ENCODE data around the gene ATP6V1A.

The ATP6V1A gene

DNA sequence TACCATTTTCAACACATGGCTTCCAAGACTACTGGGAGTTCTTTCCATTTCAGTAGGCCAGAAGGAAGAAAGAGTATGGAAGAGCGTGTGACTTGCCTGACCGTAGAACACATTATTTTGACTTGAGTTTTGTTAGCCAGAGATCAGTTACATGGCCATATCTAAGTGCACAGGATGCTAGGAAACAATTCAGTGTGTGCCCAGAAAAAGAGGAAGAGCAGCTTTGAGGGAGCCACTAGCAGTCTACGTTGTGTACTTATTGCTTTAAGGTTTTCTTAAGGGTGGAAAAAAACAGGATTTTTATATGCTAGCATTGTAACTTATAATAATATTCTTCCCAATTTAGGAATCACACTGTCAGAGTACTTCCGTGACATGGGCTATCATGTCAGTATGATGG lies 47.7 kb downstream of the ATP6V1A start:
- no peaks in the 10 kb centered on the region for H3K4me1 ChIP-seq (ENCODE audit: control insufficient read depth, low read depth, low read length)
- no peak overlapping the region for H3K4me3 ChIP-seq (ENCODE audit: low read length)
- no peaks in the 10 kb centered on the region for H3K27me3 ChIP-seq (ENCODE audit: control insufficient read depth, insufficient read depth, low read length)
- H3K36me3 ChIP-seq (ENCODE audit: control insufficient read depth, low read depth, low read length) = peaks cover 12% of the 10 kb centered on the region
- H3K27ac ChIP-seq (ENCODE audit: low read length) = no peak overlapping the region
- H3K9ac ChIP-seq (ENCODE audit: low read length) = no peak overlapping the region
- H3K9me3 ChIP-seq (ENCODE audit: control insufficient read depth, low read depth, low read length) = no peaks in the 10 kb centered on the region

DNA sequence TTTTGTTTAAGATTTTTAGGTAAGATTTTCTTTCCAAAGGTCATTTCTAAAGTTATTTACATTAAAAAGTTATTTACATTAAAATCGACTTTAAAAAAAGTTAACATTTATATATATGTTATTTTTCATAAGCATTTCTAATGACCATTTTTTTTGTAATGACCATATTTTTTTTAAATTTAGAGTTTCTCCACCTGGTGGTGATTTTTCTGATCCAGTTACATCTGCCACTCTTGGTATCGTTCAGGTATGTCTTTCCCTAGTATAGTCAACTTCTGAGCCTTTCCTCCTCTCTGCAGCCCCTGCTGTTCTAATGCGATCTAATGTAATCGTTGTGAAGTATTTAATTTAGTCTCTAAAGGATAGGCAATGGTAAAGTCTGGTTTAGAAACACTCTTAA lies 48.9 kb downstream of the ATP6V1A start:
- H3K27ac ChIP-seq (ENCODE audit: low read length) = no peak overlapping the region
- H3K4me3 ChIP-seq (ENCODE audit: low read length) = no peak overlapping the region
- no peaks in the 10 kb centered on the region for H3K27me3 ChIP-seq (ENCODE audit: control insufficient read depth, insufficient read depth, low read length)
- H3K9ac ChIP-seq (ENCODE audit: low read length) = no peak overlapping the region
- H3K9me3 ChIP-seq (ENCODE audit: control insufficient read depth, low read depth, low read length) = no peaks in the 10 kb centered on the region
- H3K4me1 ChIP-seq (ENCODE audit: control insufficient read depth, low read depth, low read length) = no peaks in the 10 kb centered on the region
- peaks cover 18% of the 10 kb centered on the region for H3K36me3 ChIP-seq (ENCODE audit: control insufficient read depth, low read depth, low read length)

DNA sequence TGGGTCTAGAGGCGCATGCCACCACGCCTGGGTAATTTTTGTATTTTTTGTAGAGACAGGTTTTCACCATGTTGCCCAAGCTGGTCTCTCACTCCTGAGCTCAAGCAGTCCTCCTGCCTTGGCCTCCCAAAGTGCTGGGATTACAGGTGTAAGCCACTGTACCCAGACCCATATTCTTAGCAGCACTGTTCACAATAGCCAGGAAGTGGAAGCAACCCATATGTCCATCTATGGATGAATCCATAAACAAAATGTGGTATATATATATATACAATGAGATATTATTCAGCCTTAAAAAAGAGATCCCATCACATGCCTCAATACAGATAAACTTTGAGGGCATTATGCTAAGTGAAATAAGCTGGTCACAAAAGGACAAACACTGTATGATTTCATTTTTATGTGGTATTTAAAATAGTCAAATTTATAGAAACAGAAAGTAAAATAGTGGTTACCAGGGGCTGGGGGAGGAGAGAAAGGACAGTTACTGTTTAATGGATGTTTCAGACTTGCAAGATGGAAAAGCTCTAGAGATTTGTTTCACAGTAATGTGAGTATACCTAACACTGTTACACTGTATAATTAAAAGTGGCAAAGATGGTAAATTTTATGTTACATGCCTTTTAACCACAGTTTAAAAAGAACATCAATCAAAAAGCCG lies 56.1 kb downstream of the ATP6V1A start:
- Histone ChIP-seq H3K4me3 (ENCODE audit: low read length) (no peak overlapping the region), H3K4me1 (ENCODE audit: control insufficient read depth, low read depth, low read length) (no peaks in the 10 kb centered on the region), H3K27ac (ENCODE audit: low read length) (no peak overlapping the region), H3K9me3 (ENCODE audit: control insufficient read depth, low read depth, low read length) (no peaks in the 10 kb centered on the region), H3K27me3 (ENCODE audit: control insufficient read depth, insufficient read depth, low read length) (no peaks in the 10 kb centered on the region), H3K36me3 (ENCODE audit: control insufficient read depth, low read depth, low read length) (peaks cover 49% of the 10 kb centered on the region), H3K9ac (ENCODE audit: low read length) (no peak overlapping the region)

DNA sequence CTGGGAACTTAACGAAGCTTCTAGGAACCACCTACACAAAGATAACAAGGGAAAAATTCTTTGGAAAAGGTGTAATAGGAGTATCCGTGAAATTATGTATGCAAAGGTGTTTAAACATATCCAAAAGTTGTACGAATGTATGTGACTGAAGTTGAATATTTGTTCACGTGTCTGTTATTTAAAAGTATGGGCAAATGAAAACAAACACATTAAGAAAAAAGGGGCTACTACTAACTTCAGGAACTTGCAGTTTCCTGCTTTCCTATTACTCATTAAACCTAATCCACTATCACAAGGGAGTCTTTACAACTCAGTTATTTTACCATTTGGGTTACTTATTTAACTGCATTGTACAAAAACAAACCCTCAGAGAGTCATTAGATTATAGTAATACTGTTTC lies 57.8 kb downstream of the ATP6V1A start:
- H3K36me3 ChIP-seq (ENCODE audit: control insufficient read depth, low read depth, low read length) = peaks cover 45% of the 10 kb centered on the region

DNA sequence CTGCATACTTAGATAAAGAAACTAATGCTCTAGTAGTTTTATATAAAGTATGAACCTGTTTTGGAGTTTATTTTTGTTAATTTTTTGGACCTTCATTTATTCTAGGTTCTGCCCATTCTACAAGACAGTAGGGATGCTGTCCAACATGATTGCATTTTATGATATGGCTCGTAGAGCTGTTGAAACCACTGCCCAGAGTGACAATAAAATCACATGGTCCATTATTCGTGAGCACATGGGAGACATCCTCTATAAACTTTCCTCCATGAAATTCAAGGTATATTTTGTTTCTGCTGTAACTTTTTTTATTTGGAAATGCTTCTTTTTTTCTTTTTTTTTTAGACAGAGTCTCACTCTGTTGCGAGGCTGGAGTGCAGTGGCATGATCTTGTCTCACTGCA lies 58.4 kb downstream of the ATP6V1A start:
- Histone ChIP-seq H3K4me3 (ENCODE audit: low read length) (no peak overlapping the region), H3K27me3 (ENCODE audit: control insufficient read depth, insufficient read depth, low read length) (no peaks in the 10 kb centered on the region), H3K4me1 (ENCODE audit: control insufficient read depth, low read depth, low read length) (no peaks in the 10 kb centered on the region), H3K36me3 (ENCODE audit: control insufficient read depth, low read depth, low read length) (peaks cover 45% of the 10 kb centered on the region), H3K9ac (ENCODE audit: low read length) (no peak overlapping the region), H3K9me3 (ENCODE audit: control insufficient read depth, low read depth, low read length) (no peaks in the 10 kb centered on the region), H3K27ac (ENCODE audit: low read length) (no peak overlapping the region)

More for the DNA sequence above, 57.8 kb downstream of the ATP6V1A start:
- no peak overlapping the region for H3K9ac ChIP-seq (ENCODE audit: low read length)
- H3K27ac ChIP-seq (ENCODE audit: low read length) = no peak overlapping the region
- H3K4me3 ChIP-seq (ENCODE audit: low read length) = no peak overlapping the region
- no peaks in the 10 kb centered on the region for H3K4me1 ChIP-seq (ENCODE audit: control insufficient read depth, low read depth, low read length)
- no peaks in the 10 kb centered on the region for H3K27me3 ChIP-seq (ENCODE audit: control insufficient read depth, insufficient read depth, low read length)
- H3K9me3 ChIP-seq (ENCODE audit: control insufficient read depth, low read depth, low read length) = no peaks in the 10 kb centered on the region

DNA sequence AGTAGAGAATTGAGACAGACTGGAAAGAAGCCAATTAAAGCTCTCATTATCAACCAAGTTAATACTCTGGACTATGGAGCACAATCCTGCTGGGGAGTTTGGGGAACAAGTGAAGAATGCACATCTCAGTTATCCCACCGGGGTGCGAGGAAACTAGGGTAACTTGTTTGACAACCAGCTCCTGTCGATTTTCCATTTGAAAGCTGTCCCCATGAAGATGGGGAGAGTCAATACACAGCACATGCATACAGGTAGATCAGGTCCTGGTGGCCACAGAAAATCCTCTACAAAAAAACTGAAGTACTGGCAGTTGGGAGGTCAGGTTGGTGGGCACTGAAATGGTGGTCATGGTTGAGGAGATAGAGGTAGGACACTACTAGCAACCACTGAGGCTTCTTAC lies 66.0 kb downstream of the ATP6V1A start:
- no peaks in the 10 kb centered on the region for H3K27me3 ChIP-seq (ENCODE audit: control insufficient read depth, insufficient read depth, low read length)
- H3K9me3 ChIP-seq (ENCODE audit: control insufficient read depth, low read depth, low read length) = no peaks in the 10 kb centered on the region
- no peak overlapping the region for H3K4me3 ChIP-seq (ENCODE audit: low read length)
- H3K27ac ChIP-seq (ENCODE audit: low read length) = no peak overlapping the region
- H3K4me1 ChIP-seq (ENCODE audit: control insufficient read depth, low read depth, low read length) = no peaks in the 10 kb centered on the region
- no peak overlapping the region for H3K9ac ChIP-seq (ENCODE audit: low read length)
- H3K36me3 ChIP-seq (ENCODE audit: control insufficient read depth, low read depth, low read length) = peaks cover 6% of the 10 kb centered on the region

DNA sequence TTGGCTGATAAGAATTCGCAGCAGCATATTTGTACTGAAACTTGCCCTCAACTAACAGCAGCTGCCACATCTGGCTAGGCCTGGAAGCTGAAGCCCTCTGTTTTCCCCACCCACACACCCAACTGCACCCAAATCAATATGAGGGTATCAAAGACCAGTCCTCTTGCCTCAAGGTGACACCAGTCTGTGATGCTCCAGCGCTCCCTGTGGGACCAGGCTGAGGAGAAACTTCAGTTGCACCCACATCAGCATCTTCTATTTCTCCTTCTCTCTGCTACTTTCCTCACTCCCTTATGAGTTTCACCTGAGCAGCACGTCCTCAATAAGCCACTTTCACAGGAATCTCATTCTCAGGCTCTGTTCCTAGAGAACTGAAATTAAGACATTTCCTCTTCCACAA lies 73.0 kb downstream of the ATP6V1A start:
- Histone ChIP-seq H3K9me3 (ENCODE audit: control insufficient read depth, low read depth, low read length) (no peaks in the 10 kb centered on the region), H3K27ac (ENCODE audit: low read length) (no peak overlapping the region), H3K4me3 (ENCODE audit: low read length) (no peak overlapping the region), H3K36me3 (ENCODE audit: control insufficient read depth, low read depth, low read length) (no peaks in the 10 kb centered on the region), H3K27me3 (ENCODE audit: control insufficient read depth, insufficient read depth, low read length) (no peaks in the 10 kb centered on the region), H3K4me1 (ENCODE audit: control insufficient read depth, low read depth, low read length) (no peaks in the 10 kb centered on the region), H3K9ac (ENCODE audit: low read length) (no peak overlapping the region)

DNA sequence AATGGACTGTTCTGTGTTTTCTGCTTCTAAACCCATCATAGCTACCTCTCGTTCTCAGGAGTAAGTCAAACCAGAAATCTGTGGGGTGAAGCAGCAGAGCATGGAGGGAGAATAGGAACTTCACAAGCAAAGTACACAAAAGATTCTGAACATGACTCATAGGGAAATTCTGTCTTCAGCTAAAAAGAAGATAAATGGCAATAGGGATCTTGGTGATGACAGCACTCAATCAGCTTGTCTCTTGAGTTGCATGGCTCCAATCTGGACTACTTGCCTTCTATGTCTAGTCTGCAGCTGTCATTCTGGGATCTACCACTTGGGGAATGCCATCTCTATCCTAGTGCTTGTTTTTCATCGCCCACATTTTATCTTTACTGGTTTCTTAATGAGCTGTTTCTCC lies 78.3 kb downstream of the ATP6V1A start:
- H3K4me3 ChIP-seq (ENCODE audit: low read length) = no peak overlapping the region

DNA sequence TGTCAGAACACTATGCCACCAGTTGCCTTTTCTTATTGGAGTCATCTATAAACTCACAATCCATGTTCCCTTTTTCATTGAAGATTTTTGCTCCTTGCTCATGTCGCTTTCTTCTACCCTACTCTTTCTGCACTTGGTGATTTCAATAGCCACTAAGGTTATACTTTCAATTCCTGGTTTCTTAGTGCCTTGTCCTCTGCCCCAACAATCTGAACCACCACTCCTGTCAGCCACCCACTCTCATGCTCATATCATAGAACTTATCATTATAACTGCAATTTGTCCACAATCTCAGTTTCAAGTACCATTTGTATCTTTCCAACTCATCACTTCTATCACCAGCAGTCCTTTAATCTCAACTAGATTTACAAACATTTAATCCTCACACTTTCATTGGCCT lies 81.8 kb downstream of the ATP6V1A start:
- Histone ChIP-seq H3K9me3 (ENCODE audit: control insufficient read depth, low read depth, low read length) (no peaks in the 10 kb centered on the region), H3K27me3 (ENCODE audit: control insufficient read depth, insufficient read depth, low read length) (no peaks in the 10 kb centered on the region), H3K9ac (ENCODE audit: low read length) (no peak overlapping the region), H3K27ac (ENCODE audit: low read length) (no peak overlapping the region), H3K4me1 (ENCODE audit: control insufficient read depth, low read depth, low read length) (peaks cover 6% of the 10 kb centered on the region), H3K4me3 (ENCODE audit: low read length) (no peak overlapping the region), H3K36me3 (ENCODE audit: control insufficient read depth, low read depth, low read length) (no peaks in the 10 kb centered on the region)

More for the DNA sequence above, 78.3 kb downstream of the ATP6V1A start:
- no peaks in the 10 kb centered on the region for H3K9me3 ChIP-seq (ENCODE audit: control insufficient read depth, low read depth, low read length)
- H3K27me3 ChIP-seq (ENCODE audit: control insufficient read depth, insufficient read depth, low read length) = no peaks in the 10 kb centered on the region
- peaks cover under 1% of the 10 kb centered on the region for H3K4me1 ChIP-seq (ENCODE audit: control insufficient read depth, low read depth, low read length)
- no peak overlapping the region for H3K27ac ChIP-seq (ENCODE audit: low read length)
- no peaks in the 10 kb centered on the region for H3K36me3 ChIP-seq (ENCODE audit: control insufficient read depth, low read depth, low read length)
- H3K9ac ChIP-seq (ENCODE audit: low read length) = no peak overlapping the region

DNA sequence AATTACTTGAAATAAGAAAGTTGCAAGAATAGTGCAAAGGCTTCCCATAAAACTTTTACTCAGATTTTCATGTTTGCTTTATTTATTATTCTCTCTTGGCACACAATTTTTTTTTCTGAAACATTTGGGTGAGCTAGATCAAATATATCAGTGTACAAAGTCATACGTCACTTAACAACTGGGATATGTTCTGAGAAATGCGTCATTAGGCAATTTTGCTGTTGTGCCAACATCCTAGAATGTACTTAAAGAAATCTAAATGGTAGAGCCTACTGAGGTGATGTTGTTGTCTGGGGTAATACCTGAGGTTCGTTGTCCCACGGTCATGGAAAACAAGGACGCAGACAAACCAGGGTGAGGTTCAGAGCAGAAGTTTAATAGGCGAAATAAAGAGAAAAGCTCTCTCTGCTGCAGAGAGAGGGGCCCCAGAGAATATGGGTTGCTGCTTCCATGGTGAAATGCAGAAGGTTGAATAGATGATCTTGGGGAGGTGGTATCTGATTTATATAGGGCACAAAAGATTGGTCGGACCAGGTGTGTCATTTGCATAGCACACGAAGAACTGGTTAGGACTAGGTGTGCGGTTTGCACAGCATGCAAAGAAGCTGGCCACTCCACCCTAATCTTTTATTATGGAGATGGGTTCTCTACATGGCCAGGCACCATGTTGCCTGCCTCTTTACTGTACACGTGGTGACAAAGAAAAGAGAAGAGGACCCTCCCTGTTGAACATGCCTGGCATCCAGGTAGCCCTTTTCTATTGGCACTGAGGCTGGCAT lies 82.9 kb downstream of the ATP6V1A start:
- Histone ChIP-seq H3K4me1 (ENCODE audit: control insufficient read depth, low read depth, low read length) (peaks cover 6% of the 10 kb centered on the region), H3K4me3 (ENCODE audit: low read length) (no peak overlapping the region), H3K9me3 (ENCODE audit: control insufficient read depth, low read depth, low read length) (no peaks in the 10 kb centered on the region), H3K9ac (ENCODE audit: low read length) (no peak overlapping the region), H3K27ac (ENCODE audit: low read length) (no peak overlapping the region), H3K27me3 (ENCODE audit: control insufficient read depth, insufficient read depth, low read length) (no peaks in the 10 kb centered on the region), H3K36me3 (ENCODE audit: control insufficient read depth, low read depth, low read length) (no peaks in the 10 kb centered on the region)

DNA sequence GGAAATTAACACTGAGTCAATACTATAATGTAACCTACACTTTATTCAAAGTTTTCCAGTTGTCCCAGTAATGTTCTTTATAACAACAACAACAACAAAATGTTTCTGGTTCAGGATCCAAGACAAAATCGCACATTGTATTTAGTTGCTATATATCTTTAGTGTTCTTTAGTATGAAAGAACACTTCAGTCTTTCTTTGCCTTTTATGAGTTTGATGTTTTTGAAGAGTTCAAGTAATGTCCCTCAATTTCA lies 84.2 kb downstream of the ATP6V1A start:
- Histone ChIP-seq H3K36me3 (ENCODE audit: control insufficient read depth, low read depth, low read length) (no peaks in the 10 kb centered on the region), H3K27ac (ENCODE audit: low read length) (no peak overlapping the region), H3K27me3 (ENCODE audit: control insufficient read depth, insufficient read depth, low read length) (no peaks in the 10 kb centered on the region), H3K9me3 (ENCODE audit: control insufficient read depth, low read depth, low read length) (no peaks in the 10 kb centered on the region), H3K9ac (ENCODE audit: low read length) (no peak overlapping the region), H3K4me3 (ENCODE audit: low read length) (no peak overlapping the region), H3K4me1 (ENCODE audit: control insufficient read depth, low read depth, low read length) (peaks cover 6% of the 10 kb centered on the region)

DNA sequence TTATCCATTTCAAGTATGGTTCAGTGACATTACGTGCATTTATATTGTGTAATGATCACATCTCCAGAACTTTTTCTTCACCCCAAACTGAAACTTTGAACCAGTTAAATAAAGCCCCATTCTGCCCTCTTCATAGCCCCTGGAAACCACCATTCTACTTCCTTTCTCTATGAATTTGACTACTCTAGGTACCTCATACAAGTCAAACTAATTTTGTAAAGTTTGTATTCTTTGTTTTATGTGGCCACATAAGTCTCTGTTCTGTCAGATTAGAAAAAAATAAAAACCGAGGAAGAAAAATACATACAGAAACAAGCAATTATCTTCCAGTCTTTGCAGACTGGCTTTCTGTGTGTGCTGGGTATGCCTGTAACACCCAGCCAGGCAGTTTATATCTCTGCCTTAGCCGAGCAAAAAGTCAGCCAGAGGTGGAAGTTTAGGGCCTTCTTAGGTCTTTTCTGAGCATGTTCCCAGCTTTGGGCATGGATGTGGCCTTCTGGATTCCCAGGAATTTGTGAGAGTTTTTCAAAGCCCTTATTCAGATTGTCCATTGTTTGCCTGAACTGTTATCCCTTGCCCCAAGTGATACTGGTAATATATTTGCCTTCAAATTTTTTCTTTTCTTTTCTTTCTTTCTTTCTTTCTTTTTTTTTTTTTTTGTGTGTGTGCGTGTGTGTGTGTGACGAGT lies 85.8 kb downstream of the ATP6V1A start:
- no peaks in the 10 kb centered on the region for H3K36me3 ChIP-seq (ENCODE audit: control insufficient read depth, low read depth, low read length)
- H3K27ac ChIP-seq (ENCODE audit: low read length) = no peak overlapping the region
- H3K4me1 ChIP-seq (ENCODE audit: control insufficient read depth, low read depth, low read length) = peaks cover 6% of the 10 kb centered on the region
- no peaks in the 10 kb centered on the region for H3K9me3 ChIP-seq (ENCODE audit: control insufficient read depth, low read depth, low read length)
- no peak overlapping the region for H3K4me3 ChIP-seq (ENCODE audit: low read length)
- H3K27me3 ChIP-seq (ENCODE audit: control insufficient read depth, insufficient read depth, low read length) = no peaks in the 10 kb centered on the region
- no peak overlapping the region for H3K9ac ChIP-seq (ENCODE audit: low read length)
